ENCODE data around the gene NCR3LG1. TPM values are rescaled to one million over a fixed set of nuclear protein-coding genes. Genes with fewer than 3 reads are reported as not detected.

Gene NCR3LG1
- total RNA-seq, 2 donors from 2014 or later: 4.2 to 9.7 TPM

- peaks cover 38% of the 10 kb centered on the region for H3K9me3 ChIP-seq
- no peaks in the 10 kb centered on the region for H3K27me3 ChIP-seq (replicated peaks; ENCODE audit: insufficient read depth)
- ATAC-seq (ENCODE audit: insufficient number of reproducible peaks, low FRiP score, low read depth) (no peak), DNase-seq (ENCODE audit: low spot score) (no peak)
- H3K4me1 ChIP-seq (ENCODE audit: control insufficient read depth in 1 of 2, low read depth in 2 of 2): no peaks in the 10 kb centered on the region
- H3K4me3 ChIP-seq: no peak overlapping the region
- H3K27ac ChIP-seq: no peak overlapping the region
- no peak for TF ChIP-seq CTCF (IDR thresholded peaks at IDR 0.05)
- H3K36me3 ChIP-seq: peaks cover 66% of the 10 kb centered on the region
Observed at GRCh38 chr11:17371614-17372013, 20.0 kb downstream of the NCR3LG1 start.

GRCh38 chr11:17375547-17375946, 23.9 kb downstream of the NCR3LG1 start:
- Histone ChIP-seq H3K4me1 (ENCODE audit: control insufficient read depth in 1 of 2, low read depth in 2 of 2) (no peaks in the 10 kb centered on the region), H3K36me3 (peaks cover 39% of the 10 kb centered on the region), H3K27ac (no peak overlapping the region), H3K4me3 (no peak overlapping the region), H3K9me3 (peaks cover 30% of the 10 kb centered on the region), H3K27me3 (replicated peaks; ENCODE audit: insufficient read depth) (no peaks in the 10 kb centered on the region)
- no peak for TF ChIP-seq CTCF (IDR thresholded peaks at IDR 0.05)
- no peak for DNase-seq (ENCODE audit: low spot score)
- no peak for ATAC-seq (ENCODE audit: insufficient number of reproducible peaks, low FRiP score, low read depth)

GRCh38 chr11:17376493-17376892, 24.9 kb downstream of the NCR3LG1 start:
- Histone ChIP-seq H3K27ac (no peak overlapping the region), H3K9me3 (peaks cover 20% of the 10 kb centered on the region), H3K36me3 (peaks cover 31% of the 10 kb centered on the region), H3K27me3 (replicated peaks; ENCODE audit: insufficient read depth) (no peaks in the 10 kb centered on the region), H3K4me3 (no peak overlapping the region), H3K4me1 (ENCODE audit: control insufficient read depth in 1 of 2, low read depth in 2 of 2) (no peaks in the 10 kb centered on the region)
- ATAC-seq (ENCODE audit: insufficient number of reproducible peaks, low FRiP score, low read depth) (no peak), DNase-seq (ENCODE audit: low spot score) (no peak)
- no peak for TF ChIP-seq CTCF (IDR thresholded peaks at IDR 0.05)

- Histone ChIP-seq H3K4me1 (ENCODE audit: control insufficient read depth in 1 of 2, low read depth in 2 of 2) (no peaks in the 10 kb centered on the region), H3K9me3 (no peaks in the 10 kb centered on the region), H3K27me3 (replicated peaks; ENCODE audit: insufficient read depth) (no peaks in the 10 kb centered on the region), H3K4me3 (no peak overlapping the region), H3K36me3 (peaks cover 11% of the 10 kb centered on the region), H3K27ac (no peak overlapping the region)
- no peak for DNase-seq (ENCODE audit: low spot score)
- TF ChIP-seq CTCF (IDR thresholded peaks at IDR 0.05): no peak
- no peak for ATAC-seq (ENCODE audit: insufficient number of reproducible peaks, low FRiP score, low read depth)
Observed at GRCh38 chr11:17378655-17379054, 27.1 kb downstream of the NCR3LG1 start.

- H3K4me1 ChIP-seq (ENCODE audit: control insufficient read depth in 1 of 2, low read depth in 2 of 2): no peaks in the 10 kb centered on the region
- no peak overlapping the region for H3K4me3 ChIP-seq
- TF ChIP-seq CTCF (IDR thresholded peaks at IDR 0.05): no peak
- H3K27me3 ChIP-seq (replicated peaks; ENCODE audit: insufficient read depth): no peaks in the 10 kb centered on the region
- no peaks in the 10 kb centered on the region for H3K9me3 ChIP-seq
- H3K36me3 ChIP-seq: peaks cover 2% of the 10 kb centered on the region
- DNase-seq (ENCODE audit: low spot score) (no peak), ATAC-seq (ENCODE audit: insufficient number of reproducible peaks, low FRiP score, low read depth) (no peak)
- no peak overlapping the region for H3K27ac ChIP-seq
Observed at GRCh38 chr11:17379383-17380180, 28.0 kb downstream of the NCR3LG1 start.

All from thoracic aorta (tissue), 2 donors.